Adrenal gland (tissue), 19 donors: Measurements from ENCODE around the gene ENPP5. TPM values are rescaled to one million over a fixed set of nuclear protein-coding genes. Genes with fewer than 3 reads are reported as not detected.
A peak's percentile ranks its signal among the peaks of the same experiment; 100 is the strongest.

ENCODE experiments used
- DNase-seq, 7 donors: peaks; one replicate each; pipeline ENCODE4 v3.0.0-alpha.2; 2019 to 2020
- H3K27ac ChIP-seq, 5 donors: fragments of 200-600 bp; sonication (generic) in 4 of 5; 1 replicate in 3 of 5; 2 replicates in 2 of 5; pipeline versions ENCODE4 v1.5.1 to v1.8.0; 2016 to 2020; ENCODE audit warnings: mild to moderate bottlenecking in 1 of 5
- H3K27me3 ChIP-seq: fragments of 200-600 bp; 2 replicates; pipeline ENCODE4 v1.8.0; 2021
- H3K36me3 ChIP-seq, 2 donors: fragments of 200-600 bp; replicated peaks in 1 of 2; 1 replicate in 1 of 2; 2 replicates in 1 of 2; pipeline versions ENCODE4 v1.5.1 to v1.8.0; 2018 to 2022
- H3K4me1 ChIP-seq, 2 donors: fragments of 200-600 bp; replicated peaks in 1 of 2; 1 replicate in 1 of 2; 2 replicates in 1 of 2; pipeline versions ENCODE4 v1.5.1 to v1.8.0; 2018 to 2021
- H3K4me3 ChIP-seq, 4 donors: fragments of 200-600 bp; sonication (generic) in 3 of 4; one replicate each; pipeline ENCODE4 v1.5.1; 2016 to 2018
- H3K9me3 ChIP-seq, 3 donors: fragments of 200-600 bp; sonication (generic) in 1 of 3; replicated peaks in 1 of 3; 1 replicate in 2 of 3; 2 replicates in 1 of 3; pipeline versions ENCODE4 v1.5.1 to v1.8.0; 2016 to 2021
- POLR2A ChIP-seq, 2 donors: fragments of 450-650 bp; IDR thresholded peaks; one replicate each; pipeline ENCODE4 v1.6.1; 2017; ENCODE audit warnings: antibody characterized with exemption in 2 of 2, mild to moderate bottlenecking in 2 of 2, moderate library complexity in 1 of 2
- WGBS, 4 donors: extraction: QIAGEN DNeasy Blood & Tissue Kit in 2 of 4; methylation state at CpG; one replicate each; pipeline versions ENCODE4 v1.1.5 to v1.1.7; 2013 to 2017; 5-methylcytosine and 5-hydroxymethylcytosine counted together
- intact Hi-C, 2 donors: fragments of 100-400 bp; cut with DNase I; formaldehyde crosslinking; loops; one replicate each; pipeline versions ENCODE4 v1.14.1 to v1.15.0; 2022 to 2023
- long read RNA-seq, 10 donors: library from polyadenylated mRNA in 3 of 10; unstranded in 2 of 10; stranded (forward) in 1 of 10; transcript quantifications; one replicate each; pipeline ENCODE4 v2.0.0 and lab custom pipeline, GENCODE V29; 2021 to 2026
- polyA plus RNA-seq, 3 donors: library from polyadenylated mRNA; stranded (reverse); fragments of 200-250 nt in 2 of 3; fragments of 350-450 nt in 1 of 3; fragmentation: Illumina TruSeq in 1 of 3; extraction: RNeasy Lipid Tissue Mini Kit (QIAGEN cat#74804) in 1 of 3; gene quantifications; one replicate each; pipeline ENCODE4 v1.2.3, GENCODE V29; 2013 to 2014
- total RNA-seq, 9 donors: library from RNA; depleted of rRNA in 4 of 9; stranded (reverse); fragments of >200 nt in 4 of 9; fragments of 120-200 nt in 1 of 9; fragmentation: NEBNext Ultra II Directional in 1 of 9; extraction: Animal tissue kit (Norgen Biotek cat#: 25700) in 1 of 9; gene quantifications; one replicate each; pipeline versions ENCODE4 v1.1.0 to v1.2.4, GENCODE V29; 2013 to 2023
- TF ChIP-seq, protein P1 (sequence below), 6 experiments: fragments of 450-650 bp in 4 of 6; fragments of 200-600 bp in 2 of 6; sonication (generic) in 1 of 6; IDR thresholded peaks; 1 replicate in 5 of 6; 2 replicates in 1 of 6; pipeline versions ENCODE4 v1.5.1 to v1.8.0; 2016 to 2021; ENCODE audit warnings: antibody characterized with exemption in 6 of 6, mild to moderate bottlenecking in 2 of 6, moderate library complexity in 1 of 6
- donor health status: healthy with polysubstance abuse.
- donor health status: Bipolar disorder and iron deficiency.
- donor health status: DM: yes; HTN: yes; CAD: no.
- donor health status: DM: no; HTN: no; CAD: no.
- donor health status: DM: no; HTN: no; CAD: no.
- donor health status: DM: yes; HTN: yes; CAD: no.

The ENPP5 gene
- 10 to 100 TPM in 5 of 9 donors, 1 to 10 TPM in 4; 4.4 to 25.7 (median 11.1) TPM for total RNA-seq
- polyA plus RNA-seq: 1 to 10 TPM; 2.2 to 9.7 (median 2.8) TPM
- long read RNA-seq, donor 1, partial matches to known transcripts: 0 of 2 reads
- long read RNA-seq, donor 1, other reads (novel, unspliced or antisense): 0 of 2 reads
- long read RNA-seq, donor 2, partial matches to known transcripts: 0 of 1 reads
- long read RNA-seq, donor 2, other reads (novel, unspliced or antisense): 0 of 1 reads
- long read RNA-seq, donor 3, partial matches to known transcripts: 0 of 1 reads
- long read RNA-seq, donor 3, other reads (novel, unspliced or antisense): 0 of 1 reads
- long read RNA-seq, donor 4, partial matches to known transcripts: 0 of 4 reads
- long read RNA-seq, donor 4, other reads (novel, unspliced or antisense): 1 of 4 reads
- long read RNA-seq, donor 5, transcript ENPP5-201 (4 exons, 2,544 nt): major isoform, 17 of 23 reads
- long read RNA-seq, donor 5, partial matches to known transcripts: 0 of 23 reads
- long read RNA-seq, donor 5, other reads (novel, unspliced or antisense): 4 of 23 reads
- long read RNA-seq, donor 6, partial matches to known transcripts: 0 of 10 reads
- long read RNA-seq, donor 6, other reads (novel, unspliced or antisense): 4 of 10 reads
- long read RNA-seq, donor 7: 0 reads
- long read RNA-seq, donor 8, partial matches to known transcripts: 0 of 1 reads
- long read RNA-seq, donor 8, other reads (novel, unspliced or antisense): 0 of 1 reads
- long read RNA-seq, donor 9, partial matches to known transcripts: 0 of 1 reads
- long read RNA-seq, donor 9, other reads (novel, unspliced or antisense): 0 of 1 reads
- long read RNA-seq, donor 10: 0 reads

DNA sequence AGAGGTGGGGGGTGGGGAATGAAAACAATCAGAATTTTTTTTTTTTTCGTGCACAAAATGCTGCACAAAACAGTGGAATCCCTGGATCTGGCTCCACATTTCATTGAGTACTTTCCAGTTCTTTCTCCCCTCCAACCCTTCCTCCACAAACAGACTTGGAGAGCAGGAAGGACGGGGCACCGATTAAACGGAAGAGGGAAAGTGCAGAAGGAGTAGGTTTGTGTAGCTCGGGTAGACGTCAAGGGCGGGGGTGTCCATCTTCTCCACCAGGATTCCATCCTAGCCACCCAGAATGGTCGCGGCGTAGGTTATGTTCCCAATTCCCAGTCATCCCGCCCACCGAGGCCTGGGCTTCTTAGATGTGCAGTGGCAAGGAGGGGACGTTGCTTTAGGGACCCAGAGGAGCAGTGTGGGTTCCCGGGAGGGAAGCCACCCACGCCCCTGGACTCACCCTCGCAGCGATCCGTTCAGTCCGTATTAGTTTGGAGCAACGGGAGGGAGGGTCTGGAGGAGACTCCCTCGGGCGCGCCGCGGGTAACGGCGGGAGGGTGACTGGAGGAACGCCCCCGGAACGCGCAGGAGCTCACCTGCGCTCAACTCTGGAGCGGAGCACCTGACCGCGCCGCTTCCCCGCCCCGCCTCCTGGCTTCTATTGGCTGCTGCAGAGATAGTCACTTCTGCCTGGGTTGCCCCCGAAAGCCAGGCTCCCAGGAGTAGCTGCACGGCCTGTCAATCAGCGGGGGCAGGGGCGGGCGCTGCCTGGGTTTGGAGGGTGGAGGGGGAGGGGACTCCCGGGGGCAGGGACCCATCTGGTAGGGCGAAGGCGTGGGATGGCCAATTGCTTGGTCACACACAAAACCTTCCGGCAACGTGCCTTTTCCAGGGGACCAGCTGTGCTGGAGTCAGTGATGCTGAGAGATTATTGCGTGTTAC is at the start of gene ENPP5:
Gene ENPP5 (minus strand): TSS at position 624 of the 933 bp plus-strand sequence. CDS start 2,718 bp downstream, outside the sequence.
- Histone ChIP-seq H3K27me3 (peaks cover 4% of the 10 kb centered on the region), H3K36me3 (no peaks in the 10 kb centered on the region), H3K9me3 (no peaks in the 10 kb centered on the region), H3K4me1 (peaks cover 0 to 6% of the 10 kb centered on the region in 2 donors), H3K4me3 (peak within 1 kb of the TSS in 2 of 4 donors; percentile 39 to 75), H3K27ac (no peak within 1 kb of the TSS)
- no peak for TF ChIP-seq POLR2A (IDR thresholded peaks at IDR 0.05)
- TF ChIP-seq, protein P1, sequence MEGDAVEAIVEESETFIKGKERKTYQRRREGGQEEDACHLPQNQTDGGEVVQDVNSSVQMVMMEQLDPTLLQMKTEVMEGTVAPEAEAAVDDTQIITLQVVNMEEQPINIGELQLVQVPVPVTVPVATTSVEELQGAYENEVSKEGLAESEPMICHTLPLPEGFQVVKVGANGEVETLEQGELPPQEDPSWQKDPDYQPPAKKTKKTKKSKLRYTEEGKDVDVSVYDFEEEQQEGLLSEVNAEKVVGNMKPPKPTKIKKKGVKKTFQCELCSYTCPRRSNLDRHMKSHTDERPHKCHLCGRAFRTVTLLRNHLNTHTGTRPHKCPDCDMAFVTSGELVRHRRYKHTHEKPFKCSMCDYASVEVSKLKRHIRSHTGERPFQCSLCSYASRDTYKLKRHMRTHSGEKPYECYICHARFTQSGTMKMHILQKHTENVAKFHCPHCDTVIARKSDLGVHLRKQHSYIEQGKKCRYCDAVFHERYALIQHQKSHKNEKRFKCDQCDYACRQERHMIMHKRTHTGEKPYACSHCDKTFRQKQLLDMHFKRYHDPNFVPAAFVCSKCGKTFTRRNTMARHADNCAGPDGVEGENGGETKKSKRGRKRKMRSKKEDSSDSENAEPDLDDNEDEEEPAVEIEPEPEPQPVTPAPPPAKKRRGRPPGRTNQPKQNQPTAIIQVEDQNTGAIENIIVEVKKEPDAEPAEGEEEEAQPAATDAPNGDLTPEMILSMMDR (IDR thresholded peaks at IDR 0.05): no peak
- intact Hi-C loops: no loop called here
- peak; percentile 52 to 91 (median 73) for DNase-seq
- WGBS, 4 donors: 1 to 2% (median 2%) methylated on average over 11 to 49 of the region's 49 CpGs

DNA sequence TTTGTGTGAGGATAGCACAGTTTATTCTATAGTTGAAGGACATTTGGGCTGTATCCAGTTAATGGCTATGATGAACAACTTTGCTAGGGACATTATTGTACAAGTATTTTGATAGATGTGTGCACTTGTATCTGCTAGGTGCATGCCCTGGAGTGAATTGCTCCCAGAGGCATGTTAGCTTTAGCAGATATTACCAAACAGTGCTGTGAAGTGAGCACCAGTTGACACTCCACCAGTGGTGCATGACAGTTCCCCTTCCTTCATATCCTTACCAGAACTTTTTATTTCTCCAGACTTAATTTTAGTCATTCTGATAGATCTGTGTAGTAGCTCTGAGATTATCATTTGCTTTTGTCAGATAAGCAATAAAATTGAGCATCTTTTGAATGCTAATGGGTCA is 48.9 kb upstream of the ENPP5 start:
- H3K4me1 ChIP-seq: peaks cover 0 to 21% of the 10 kb centered on the region in 2 donors
- TF ChIP-seq POLR2A (IDR thresholded peaks at IDR 0.05): no peak
- TF ChIP-seq, protein P1 (IDR thresholded peaks at IDR 0.05): no peak
- H3K27me3 ChIP-seq: no peaks in the 10 kb centered on the region
- no peak for DNase-seq
- H3K9me3 ChIP-seq: no peaks in the 10 kb centered on the region
- H3K36me3 ChIP-seq: no peaks in the 10 kb centered on the region
- no peak overlapping the region for H3K27ac ChIP-seq
- no peak overlapping the region for H3K4me3 ChIP-seq
- intact Hi-C loops: loop anchor here (5.0 kb wide), 3 partner anchors 127 to 193 kb away; no protein-coding TSS in a partner anchor

GRCh38 chr6:46218457-46218856 is 47.7 kb upstream of the ENPP5 start:
- TF ChIP-seq, protein P1 (IDR thresholded peaks at IDR 0.05): no peak
- no peak for TF ChIP-seq POLR2A (IDR thresholded peaks at IDR 0.05)
- intact Hi-C loops: no loop called here
- Histone ChIP-seq H3K4me1 (peaks cover 0 to 21% of the 10 kb centered on the region in 2 donors), H3K36me3 (no peaks in the 10 kb centered on the region), H3K4me3 (no peak overlapping the region), H3K27me3 (no peaks in the 10 kb centered on the region), H3K27ac (peak overlapping the region; percentile 6 to 87 (median 43)), H3K9me3 (no peaks in the 10 kb centered on the region)
- no peak for DNase-seq
- WGBS, 4 donors: 90 to 96% (median 92%) methylated on average over 2 of the region's 2 CpGs
